ENCODE measurements around the gene CCDC192. TPM values are rescaled to one million over a fixed set of nuclear protein-coding genes. Genes with fewer than 3 reads are reported as not detected.
"Not testable (repeated sequence)": the region's sequence is repeated elsewhere in the genome, so short reads cannot be mapped to it uniquely, and the experiment has no call there.

Gene CCDC192
- total RNA-seq, 6 experiments from 2014 or later, result not detected

DNA sequence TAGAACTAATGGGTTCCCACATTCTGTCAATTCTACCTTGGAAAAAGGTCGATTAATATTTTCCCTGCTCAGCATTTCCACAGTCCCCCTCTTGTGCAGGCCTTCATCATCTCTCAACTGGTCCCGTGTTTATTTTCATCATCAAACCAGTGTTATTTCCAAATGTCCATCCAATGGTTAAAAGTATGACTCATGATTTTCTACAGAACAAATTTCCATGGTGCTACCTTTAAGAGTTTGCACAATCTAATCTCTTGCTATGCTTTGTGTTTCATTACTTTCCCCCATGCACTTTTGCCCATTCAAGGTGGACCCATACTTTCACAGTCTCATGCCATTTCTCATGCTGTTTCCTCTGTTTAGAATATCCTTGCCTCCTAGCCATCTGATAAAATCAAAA lies 143.7 kb downstream of the CCDC192 start:
- DNase-seq (no peak), ATAC-seq (no peak)
- Histone ChIP-seq H3K27ac (no peak overlapping the region), H3K36me3 (no peaks in the 10 kb centered on the region), H3K9me3 (no peaks in the 10 kb centered on the region), H3K4me1 (no peaks in the 10 kb centered on the region), H3K4me3 (no peak overlapping the region), H3K27me3 (no peaks in the 10 kb centered on the region)
- 81% methylated on average over 2 of the region's 2 CpGs for WGBS (ENCODE audit: insufficient coverage, low coverage, low lambda C conversion rate, missing lambda C conversion rate)
- intact Hi-C loops (cut with DNase I), result no loop called here
- TF ChIP-seq CTCF (IDR thresholded peaks at IDR 0.05) (no peak), POLR2A (IDR thresholded peaks at IDR 0.05) (no peak)

- intact Hi-C loops (cut with DNase I); H3K27ac ChIP-seq; H3K4me3 ChIP-seq; ATAC-seq; H3K27me3 ChIP-seq; DNase-seq; H3K9me3 ChIP-seq; H3K36me3 ChIP-seq; H3K4me1 ChIP-seq: not testable (repeated sequence)
- 89% methylated on average over 5 of the region's 5 CpGs for WGBS (ENCODE audit: insufficient coverage, low coverage, low lambda C conversion rate, missing lambda C conversion rate)
Observed at GRCh38 chr5:127847641-127848040, 144.4 kb downstream of the CCDC192 start.

DNA sequence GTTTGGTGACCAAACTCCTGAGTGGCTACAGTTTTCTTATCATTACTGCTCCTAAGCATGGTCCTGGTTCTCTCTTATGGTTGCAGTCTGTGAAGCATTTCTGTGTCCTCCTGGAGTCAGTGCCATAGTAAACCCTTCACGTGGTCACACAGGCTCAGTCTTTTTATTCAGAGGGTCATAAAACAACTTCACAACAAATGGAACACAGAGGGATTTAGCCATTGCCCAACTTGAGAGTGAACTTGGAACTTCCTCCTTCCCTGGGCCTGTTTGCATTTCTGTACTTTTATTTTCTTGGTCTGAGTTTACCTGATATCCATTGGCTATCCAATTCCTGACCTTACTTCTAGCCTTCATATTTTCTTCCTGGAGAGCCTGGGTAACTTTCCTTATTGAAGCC lies 144.9 kb downstream of the CCDC192 start:
- no peaks in the 10 kb centered on the region for H3K9me3 ChIP-seq
- H3K4me1 ChIP-seq, result no peaks in the 10 kb centered on the region
- H3K36me3 ChIP-seq, result no peaks in the 10 kb centered on the region
- DNase-seq, result no peak
- no peak overlapping the region for H3K4me3 ChIP-seq
- no peak for TF ChIP-seq CTCF (IDR thresholded peaks at IDR 0.05)
- no peak for TF ChIP-seq POLR2A (IDR thresholded peaks at IDR 0.05)
- no peak overlapping the region for H3K27ac ChIP-seq
- WGBS (ENCODE audit: insufficient coverage, low coverage, low lambda C conversion rate, missing lambda C conversion rate), result 50% methylated on average over 1 of the region's 1 CpG
- H3K27me3 ChIP-seq, result no peaks in the 10 kb centered on the region
- intact Hi-C loops (cut with DNase I), result no loop called here
- ATAC-seq, result no peak

DNA sequence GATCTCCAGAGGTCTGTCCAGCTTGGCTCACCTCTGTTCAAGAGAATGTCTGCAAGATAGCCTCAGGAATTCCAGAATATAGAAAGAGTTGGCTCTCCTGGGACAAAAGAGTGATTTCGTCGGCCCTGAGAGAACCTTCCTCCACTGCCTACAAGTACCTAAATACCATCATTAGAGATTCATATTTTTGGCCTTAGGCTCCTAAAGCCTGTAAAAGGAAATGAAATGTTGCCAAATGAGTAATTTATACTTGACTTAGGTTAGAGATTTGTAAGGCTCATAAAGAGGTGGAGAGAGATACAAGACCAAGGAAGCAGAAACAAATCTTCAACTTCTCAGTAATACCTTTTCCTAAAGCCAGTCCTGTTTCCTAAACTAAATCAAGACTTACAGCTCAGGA lies 146.2 kb downstream of the CCDC192 start:
- DNase-seq (no peak), ATAC-seq (no peak)
- TF ChIP-seq POLR2A (IDR thresholded peaks at IDR 0.05), result no peak
- TF ChIP-seq CTCF (IDR thresholded peaks at IDR 0.05), result no peak
- Histone ChIP-seq H3K4me1 (no peaks in the 10 kb centered on the region), H3K27ac (no peak overlapping the region), H3K4me3 (no peak overlapping the region), H3K36me3 (no peaks in the 10 kb centered on the region), H3K27me3 (no peaks in the 10 kb centered on the region), H3K9me3 (no peaks in the 10 kb centered on the region)
- intact Hi-C loops (cut with DNase I), result no loop called here
- 76% methylated on average over 2 of the region's 2 CpGs for WGBS (ENCODE audit: insufficient coverage, low coverage, low lambda C conversion rate, missing lambda C conversion rate)

GRCh38 chr5:127849891-127850290 lies 146.7 kb downstream of the CCDC192 start:
- 67% methylated on average over 3 of the region's 4 CpGs for WGBS (ENCODE audit: insufficient coverage, low coverage, low lambda C conversion rate, missing lambda C conversion rate)
- Histone ChIP-seq H3K36me3 (no peaks in the 10 kb centered on the region), H3K9me3 (no peaks in the 10 kb centered on the region), H3K27ac (no peak overlapping the region), H3K27me3 (no peaks in the 10 kb centered on the region), H3K4me1 (no peaks in the 10 kb centered on the region), H3K4me3 (no peak overlapping the region)
- no peak for ATAC-seq
- DNase-seq, result no peak
- intact Hi-C loops (cut with DNase I), result no loop called here
- no peak for TF ChIP-seq POLR2A (IDR thresholded peaks at IDR 0.05)
- no peak for TF ChIP-seq CTCF (IDR thresholded peaks at IDR 0.05)
